ENCODE measurements around the gene SLC13A2. TPM values are rescaled to one million over a fixed set of nuclear protein-coding genes. Genes with fewer than 3 reads are reported as not detected.

Gene SLC13A2
- polyA plus RNA-seq, 1 donor (not counting 4 experiments of a cell fraction or from before 2014, with no cell fraction given): not detected

GRCh38 chr17:28480799-28481571 lies 7.5 kb downstream of the SLC13A2 start:
- dilution Hi-C loops (cut with MboI; ENCODE audit: extremely low pct_ligation_motif_present, low sequenced_read_pairs): no loop called here

GRCh38 chr17:28482551-28483199 lies 9.2 kb downstream of the SLC13A2 start:
- Histone ChIP-seq H3K4me1 (ENCODE audit: control insufficient read depth, extremely low read depth, insufficient read depth, low read length) (no peaks in the 10 kb centered on the region), H3K9me1 (ENCODE audit: control insufficient read depth, extremely low read depth, insufficient read depth, low read length) (no peaks in the 10 kb centered on the region), H3K4me2 (ENCODE audit: control insufficient read depth, extremely low read depth, insufficient read depth, low read depth, low read length) (no peak overlapping the region), H2AFZ (ENCODE audit: control insufficient read depth, low read length) (no peak overlapping the region), H3K9ac (ENCODE audit: control insufficient read depth, extremely low read depth, insufficient read depth, low read length) (no peak overlapping the region), H3K36me3 (ENCODE audit: control insufficient read depth in 2 of 2, extremely low read depth in 1 of 2, insufficient read depth in 2 of 2, low read length in 2 of 2) (no peaks in the 10 kb centered on the region), H3K27me3 (ENCODE audit: control insufficient read depth, extremely low read depth, insufficient read depth, low read length) (peaks cover 21% of the 10 kb centered on the region), H4K20me1 (ENCODE audit: control insufficient read depth, extremely low read depth, insufficient read depth, low read length) (no peaks in the 10 kb centered on the region), H3K27ac (ENCODE audit: control insufficient read depth, insufficient read depth, low read length) (no peak overlapping the region), H3K9me3 (ENCODE audit: control insufficient read depth, low read depth, low read length) (no peaks in the 10 kb centered on the region), H3K4me3 (ENCODE audit: control insufficient read depth in 2 of 3, extremely low read depth in 1 of 3, insufficient read depth in 2 of 3, low read depth in 1 of 3, low read length in 3 of 3) (no peak overlapping the region), H3K79me2 (ENCODE audit: control insufficient read depth, insufficient read depth, low read length) (no peaks in the 10 kb centered on the region)
- FAIRE-seq: no peak
- DNase-seq (ENCODE audit: low read depth, low spot score): no peak
- dilution Hi-C loops (cut with MboI; ENCODE audit: extremely low pct_ligation_motif_present, low sequenced_read_pairs): no loop called here
- TF ChIP-seq, protein P1, sequence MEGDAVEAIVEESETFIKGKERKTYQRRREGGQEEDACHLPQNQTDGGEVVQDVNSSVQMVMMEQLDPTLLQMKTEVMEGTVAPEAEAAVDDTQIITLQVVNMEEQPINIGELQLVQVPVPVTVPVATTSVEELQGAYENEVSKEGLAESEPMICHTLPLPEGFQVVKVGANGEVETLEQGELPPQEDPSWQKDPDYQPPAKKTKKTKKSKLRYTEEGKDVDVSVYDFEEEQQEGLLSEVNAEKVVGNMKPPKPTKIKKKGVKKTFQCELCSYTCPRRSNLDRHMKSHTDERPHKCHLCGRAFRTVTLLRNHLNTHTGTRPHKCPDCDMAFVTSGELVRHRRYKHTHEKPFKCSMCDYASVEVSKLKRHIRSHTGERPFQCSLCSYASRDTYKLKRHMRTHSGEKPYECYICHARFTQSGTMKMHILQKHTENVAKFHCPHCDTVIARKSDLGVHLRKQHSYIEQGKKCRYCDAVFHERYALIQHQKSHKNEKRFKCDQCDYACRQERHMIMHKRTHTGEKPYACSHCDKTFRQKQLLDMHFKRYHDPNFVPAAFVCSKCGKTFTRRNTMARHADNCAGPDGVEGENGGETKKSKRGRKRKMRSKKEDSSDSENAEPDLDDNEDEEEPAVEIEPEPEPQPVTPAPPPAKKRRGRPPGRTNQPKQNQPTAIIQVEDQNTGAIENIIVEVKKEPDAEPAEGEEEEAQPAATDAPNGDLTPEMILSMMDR (optimal IDR thresholded peaks at IDR 0.05 in 1 of 3, IDR thresholded peaks at IDR 0.05 in 1 of 3, conservative IDR thresholded peaks at IDR 0.05 in 1 of 3; ENCODE audit: extremely low read depth in 1 of 3, insufficient read depth in 2 of 3, low read length in 3 of 3): no peak
- TF ChIP-seq EZH2 (IDR thresholded peaks at IDR 0.05; ENCODE audit: low read length): no peak

More at GRCh38 chr17:28480799-28481571, 7.5 kb downstream of the SLC13A2 start:
- no peak for TF ChIP-seq EZH2 (IDR thresholded peaks at IDR 0.05; ENCODE audit: low read length)
- TF ChIP-seq, protein P1 (optimal IDR thresholded peaks at IDR 0.05 in 1 of 3, IDR thresholded peaks at IDR 0.05 in 1 of 3, conservative IDR thresholded peaks at IDR 0.05 in 1 of 3; ENCODE audit: extremely low read depth in 1 of 3, insufficient read depth in 2 of 3, low read length in 3 of 3): no peak
- FAIRE-seq (no peak), DNase-seq (ENCODE audit: low read depth, low spot score) (no peak)
- Histone ChIP-seq H3K27ac (ENCODE audit: control insufficient read depth, insufficient read depth, low read length) (no peak overlapping the region), H3K27me3 (ENCODE audit: control insufficient read depth, extremely low read depth, insufficient read depth, low read length) (peaks cover 23% of the 10 kb centered on the region), H3K4me3 (ENCODE audit: control insufficient read depth in 2 of 3, extremely low read depth in 1 of 3, insufficient read depth in 2 of 3, low read depth in 1 of 3, low read length in 3 of 3) (no peak overlapping the region), H3K9me3 (ENCODE audit: control insufficient read depth, low read depth, low read length) (no peaks in the 10 kb centered on the region), H4K20me1 (ENCODE audit: control insufficient read depth, extremely low read depth, insufficient read depth, low read length) (no peaks in the 10 kb centered on the region), H2AFZ (ENCODE audit: control insufficient read depth, low read length) (no peak overlapping the region), H3K9ac (ENCODE audit: control insufficient read depth, extremely low read depth, insufficient read depth, low read length) (no peak overlapping the region), H3K36me3 (ENCODE audit: control insufficient read depth in 2 of 2, extremely low read depth in 1 of 2, insufficient read depth in 2 of 2, low read length in 2 of 2) (no peaks in the 10 kb centered on the region), H3K79me2 (ENCODE audit: control insufficient read depth, insufficient read depth, low read length) (no peaks in the 10 kb centered on the region), H3K4me1 (ENCODE audit: control insufficient read depth, extremely low read depth, insufficient read depth, low read length) (no peaks in the 10 kb centered on the region), H3K4me2 (ENCODE audit: control insufficient read depth, extremely low read depth, insufficient read depth, low read depth, low read length) (no peak overlapping the region), H3K9me1 (ENCODE audit: control insufficient read depth, extremely low read depth, insufficient read depth, low read length) (no peaks in the 10 kb centered on the region)

Measured in keratinocyte (primary cell).